IPS-18c (cell line): ENCODE data around the gene GFPT1.
"Not testable (repeated sequence)": the region's sequence is repeated elsewhere in the genome, so short reads cannot be mapped to it uniquely, and the experiment has no call there.

Experiments used
- H3K4me3 ChIP-seq: 2 replicates; pipeline ENCODE4 v1.7.0; 2013; ENCODE audit warnings: low read depth, mild to moderate bottlenecking, low read length, moderate library complexity; ENCODE audit not compliant: insufficient read depth
- H3K9me3 ChIP-seq: one replicate; pipeline ENCODE4 v1.6.1; 2013; ENCODE audit warnings: mild to moderate bottlenecking, low read length, moderate library complexity; ENCODE audit not compliant: control insufficient read depth, insufficient read depth

Gene GFPT1

GRCh38 chr2:69386789-69387734 is at the start of gene GFPT1:
Gene GFPT1, minus strand, starts transcription at chr2:69387227. Its CDS starts 156 bp downstream, at chr2:69387071.
- no peaks in the 10 kb centered on the region for H3K9me3 ChIP-seq
- peak within 1 kb of the TSS; percentile 91 for H3K4me3 ChIP-seq

GRCh38 chr2:69436596-69436937 is 49.5 kb upstream of the GFPT1 start:
- Histone ChIP-seq H3K4me3 (peak overlapping the region; percentile 94), H3K9me3 (peaks cover 2% of the 10 kb centered on the region)

- Histone ChIP-seq H3K4me3 (no peak overlapping the region), H3K9me3 (peaks cover 2% of the 10 kb centered on the region)
Observed at GRCh38 chr2:69434753-69435152, 47.7 kb upstream of the GFPT1 start.

- Histone ChIP-seq H3K9me3 (no peaks in the 10 kb centered on the region), H3K4me3 (no peak overlapping the region)
Observed at GRCh38 chr2:69429491-69430183, 42.6 kb upstream of the GFPT1 start.

- no peaks in the 10 kb centered on the region for H3K9me3 ChIP-seq
- no peak overlapping the region for H3K4me3 ChIP-seq
Observed at GRCh38 chr2:69428981-69429380, 42.0 kb upstream of the GFPT1 start.

- H3K4me3 ChIP-seq = no peak overlapping the region
- no peaks in the 10 kb centered on the region for H3K9me3 ChIP-seq
Observed at GRCh38 chr2:69424419-69424818, 37.4 kb upstream of the GFPT1 start.

- Histone ChIP-seq H3K9me3 (no peaks in the 10 kb centered on the region), H3K4me3 (no peak overlapping the region)
Observed at GRCh38 chr2:69422198-69422597, 35.2 kb upstream of the GFPT1 start.

- not testable (repeated sequence) for H3K4me3 ChIP-seq, H3K9me3 ChIP-seq
Observed at GRCh38 chr2:69419111-69419510, 32.1 kb upstream of the GFPT1 start.

GRCh38 chr2:69416147-69416546 is 29.1 kb upstream of the GFPT1 start:
- Histone ChIP-seq H3K4me3 (no peak overlapping the region), H3K9me3 (no peaks in the 10 kb centered on the region)

- H3K4me3 ChIP-seq = no peak overlapping the region
- H3K9me3 ChIP-seq = no peaks in the 10 kb centered on the region
Observed at GRCh38 chr2:69411120-69411519, 24.1 kb upstream of the GFPT1 start.

GRCh38 chr2:69405306-69405705 is 18.3 kb upstream of the GFPT1 start:
- peaks cover 2% of the 10 kb centered on the region for H3K9me3 ChIP-seq
- no peak overlapping the region for H3K4me3 ChIP-seq

- Histone ChIP-seq H3K4me3 (no peak overlapping the region), H3K9me3 (peaks cover 2% of the 10 kb centered on the region)
Observed at GRCh38 chr2:69400121-69400520, 13.1 kb upstream of the GFPT1 start.

GRCh38 chr2:69397234-69397633 is 10.2 kb upstream of the GFPT1 start:
- no peaks in the 10 kb centered on the region for H3K9me3 ChIP-seq
- no peak overlapping the region for H3K4me3 ChIP-seq

- H3K4me3 ChIP-seq = no peak overlapping the region
- no peaks in the 10 kb centered on the region for H3K9me3 ChIP-seq
Observed at GRCh38 chr2:69395866-69396265, 8.8 kb upstream of the GFPT1 start.

- no peak overlapping the region for H3K4me3 ChIP-seq
- no peaks in the 10 kb centered on the region for H3K9me3 ChIP-seq
Observed at GRCh38 chr2:69393963-69394362, 6.9 kb upstream of the GFPT1 start.

- H3K9me3 ChIP-seq = no peaks in the 10 kb centered on the region
- H3K4me3 ChIP-seq = no peak overlapping the region
Observed at GRCh38 chr2:69390471-69390870, 3.4 kb upstream of the GFPT1 start.

GRCh38 chr2:69390001-69390400 is 3.0 kb upstream of the GFPT1 start:
- Histone ChIP-seq H3K9me3 (no peaks in the 10 kb centered on the region), H3K4me3 (no peak overlapping the region)

- Histone ChIP-seq H3K4me3 (no peak overlapping the region), H3K9me3 (no peaks in the 10 kb centered on the region)
Observed at GRCh38 chr2:69389271-69389670, 2.2 kb upstream of the GFPT1 start.
